Measurements from ENCODE around the gene MAPRE2.

Gene MAPRE2

GRCh38 chr18:35084494-35085449 lies 43.6 kb downstream of the MAPRE2 start:
- no peaks in the 10 kb centered on the region for H3K36me3 ChIP-seq (ENCODE audit: insufficient read depth, low read length)
- no peak overlapping the region for H3K9ac ChIP-seq (ENCODE audit: low read depth, low read length)
- H3K4me3 ChIP-seq (ENCODE audit: low read length), result no peak overlapping the region
- H3K4me2 ChIP-seq (ENCODE audit: low read length), result no peak overlapping the region
- no peaks in the 10 kb centered on the region for H3K27me3 ChIP-seq (ENCODE audit: control insufficient read depth, insufficient read depth, low read length)
- H3K9me3 ChIP-seq (replicated peaks; ENCODE audit: low read length), result no peaks in the 10 kb centered on the region
- H3K4me1 ChIP-seq (ENCODE audit: control insufficient read depth, insufficient read depth, low read length), result peaks cover 6% of the 10 kb centered on the region

GRCh38 chr18:35085450-35086380 lies 44.5 kb downstream of the MAPRE2 start:
- H3K9ac ChIP-seq (ENCODE audit: low read depth, low read length), result no peak overlapping the region
- H3K4me1 ChIP-seq (ENCODE audit: control insufficient read depth, insufficient read depth, low read length), result peaks cover 6% of the 10 kb centered on the region
- no peak overlapping the region for H3K4me3 ChIP-seq (ENCODE audit: low read length)
- no peaks in the 10 kb centered on the region for H3K27me3 ChIP-seq (ENCODE audit: control insufficient read depth, insufficient read depth, low read length)
- no peak overlapping the region for H3K4me2 ChIP-seq (ENCODE audit: low read length)
- H3K9me3 ChIP-seq (replicated peaks; ENCODE audit: low read length), result no peaks in the 10 kb centered on the region
- no peaks in the 10 kb centered on the region for H3K36me3 ChIP-seq (ENCODE audit: insufficient read depth, low read length)

- Histone ChIP-seq H3K9me3 (replicated peaks; ENCODE audit: low read length) (no peaks in the 10 kb centered on the region), H3K27me3 (ENCODE audit: control insufficient read depth, insufficient read depth, low read length) (no peaks in the 10 kb centered on the region), H3K36me3 (ENCODE audit: insufficient read depth, low read length) (no peaks in the 10 kb centered on the region), H3K4me2 (ENCODE audit: low read length) (no peak overlapping the region), H3K9ac (ENCODE audit: low read depth, low read length) (no peak overlapping the region), H3K4me3 (ENCODE audit: low read length) (no peak overlapping the region), H3K4me1 (ENCODE audit: control insufficient read depth, insufficient read depth, low read length) (peaks cover 6% of the 10 kb centered on the region)
These were observed 45.5 kb downstream of the MAPRE2 start for GRCh38 chr18:35086704-35087103.

- H3K4me1 ChIP-seq (ENCODE audit: control insufficient read depth, insufficient read depth, low read length), result peaks cover 6% of the 10 kb centered on the region
These were observed 46.5 kb downstream of the MAPRE2 start for GRCh38 chr18:35087726-35088125.

GRCh38 chr18:35088921-35089320 lies 47.7 kb downstream of the MAPRE2 start:
- Histone ChIP-seq H3K27me3 (ENCODE audit: control insufficient read depth, insufficient read depth, low read length) (no peaks in the 10 kb centered on the region), H3K36me3 (ENCODE audit: insufficient read depth, low read length) (no peaks in the 10 kb centered on the region), H3K4me1 (ENCODE audit: control insufficient read depth, insufficient read depth, low read length) (peaks cover 6% of the 10 kb centered on the region), H3K9me3 (replicated peaks; ENCODE audit: low read length) (no peaks in the 10 kb centered on the region), H3K9ac (ENCODE audit: low read depth, low read length) (no peak overlapping the region), H3K4me3 (ENCODE audit: low read length) (no peak overlapping the region), H3K4me2 (ENCODE audit: low read length) (no peak overlapping the region)

More at GRCh38 chr18:35087726-35088125, 46.5 kb downstream of the MAPRE2 start:
- no peak overlapping the region for H3K9ac ChIP-seq (ENCODE audit: low read depth, low read length)
- H3K36me3 ChIP-seq (ENCODE audit: insufficient read depth, low read length), result no peaks in the 10 kb centered on the region
- no peak overlapping the region for H3K4me2 ChIP-seq (ENCODE audit: low read length)
- H3K4me3 ChIP-seq (ENCODE audit: low read length), result no peak overlapping the region
- no peaks in the 10 kb centered on the region for H3K9me3 ChIP-seq (replicated peaks; ENCODE audit: low read length)
- no peaks in the 10 kb centered on the region for H3K27me3 ChIP-seq (ENCODE audit: control insufficient read depth, insufficient read depth, low read length)

- Histone ChIP-seq H3K27me3 (ENCODE audit: control insufficient read depth, insufficient read depth, low read length) (no peaks in the 10 kb centered on the region), H3K4me2 (ENCODE audit: low read length) (no peak overlapping the region), H3K9ac (ENCODE audit: low read depth, low read length) (no peak overlapping the region), H3K4me3 (ENCODE audit: low read length) (no peak overlapping the region), H3K4me1 (ENCODE audit: control insufficient read depth, insufficient read depth, low read length) (peaks cover 6% of the 10 kb centered on the region), H3K36me3 (ENCODE audit: insufficient read depth, low read length) (no peaks in the 10 kb centered on the region), H3K9me3 (replicated peaks; ENCODE audit: low read length) (no peaks in the 10 kb centered on the region)
These were observed 48.2 kb downstream of the MAPRE2 start for GRCh38 chr18:35089382-35089781.

- Histone ChIP-seq H3K27me3 (ENCODE audit: control insufficient read depth, insufficient read depth, low read length) (no peaks in the 10 kb centered on the region), H3K4me1 (ENCODE audit: control insufficient read depth, insufficient read depth, low read length) (peaks cover 6% of the 10 kb centered on the region), H3K4me2 (ENCODE audit: low read length) (no peak overlapping the region), H3K9ac (ENCODE audit: low read depth, low read length) (no peak overlapping the region), H3K4me3 (ENCODE audit: low read length) (no peak overlapping the region), H3K36me3 (ENCODE audit: insufficient read depth, low read length) (no peaks in the 10 kb centered on the region), H3K9me3 (replicated peaks; ENCODE audit: low read length) (no peaks in the 10 kb centered on the region)
These were observed 48.8 kb downstream of the MAPRE2 start for GRCh38 chr18:35089891-35090550.

GRCh38 chr18:35091841-35092240 lies 50.6 kb downstream of the MAPRE2 start:
- Histone ChIP-seq H3K4me1 (ENCODE audit: control insufficient read depth, insufficient read depth, low read length) (peaks cover 6% of the 10 kb centered on the region), H3K4me3 (ENCODE audit: low read length) (no peak overlapping the region), H3K9me3 (replicated peaks; ENCODE audit: low read length) (no peaks in the 10 kb centered on the region), H3K36me3 (ENCODE audit: insufficient read depth, low read length) (no peaks in the 10 kb centered on the region), H3K27me3 (ENCODE audit: control insufficient read depth, insufficient read depth, low read length) (no peaks in the 10 kb centered on the region), H3K4me2 (ENCODE audit: low read length) (no peak overlapping the region), H3K9ac (ENCODE audit: low read depth, low read length) (no peak overlapping the region)

- H3K4me2 ChIP-seq (ENCODE audit: low read length), result no peak overlapping the region
- H3K9ac ChIP-seq (ENCODE audit: low read depth, low read length), result no peak overlapping the region
- H3K4me1 ChIP-seq (ENCODE audit: control insufficient read depth, insufficient read depth, low read length), result no peaks in the 10 kb centered on the region
- no peaks in the 10 kb centered on the region for H3K36me3 ChIP-seq (ENCODE audit: insufficient read depth, low read length)
- no peaks in the 10 kb centered on the region for H3K9me3 ChIP-seq (replicated peaks; ENCODE audit: low read length)
- H3K4me3 ChIP-seq (ENCODE audit: low read length), result no peak overlapping the region
- H3K27me3 ChIP-seq (ENCODE audit: control insufficient read depth, insufficient read depth, low read length), result no peaks in the 10 kb centered on the region
These were observed 54.9 kb downstream of the MAPRE2 start for GRCh38 chr18:35095983-35096676.

GRCh38 chr18:35096677-35097011 lies 55.4 kb downstream of the MAPRE2 start:
- no peaks in the 10 kb centered on the region for H3K27me3 ChIP-seq (ENCODE audit: control insufficient read depth, insufficient read depth, low read length)
- H3K36me3 ChIP-seq (ENCODE audit: insufficient read depth, low read length), result no peaks in the 10 kb centered on the region
- no peaks in the 10 kb centered on the region for H3K9me3 ChIP-seq (replicated peaks; ENCODE audit: low read length)
- H3K4me2 ChIP-seq (ENCODE audit: low read length), result no peak overlapping the region
- H3K4me1 ChIP-seq (ENCODE audit: control insufficient read depth, insufficient read depth, low read length), result no peaks in the 10 kb centered on the region
- no peak overlapping the region for H3K4me3 ChIP-seq (ENCODE audit: low read length)
- H3K9ac ChIP-seq (ENCODE audit: low read depth, low read length), result no peak overlapping the region

- Histone ChIP-seq H3K4me2 (ENCODE audit: low read length) (no peak overlapping the region), H3K4me1 (ENCODE audit: control insufficient read depth, insufficient read depth, low read length) (no peaks in the 10 kb centered on the region), H3K4me3 (ENCODE audit: low read length) (no peak overlapping the region), H3K9me3 (replicated peaks; ENCODE audit: low read length) (no peaks in the 10 kb centered on the region), H3K36me3 (ENCODE audit: insufficient read depth, low read length) (no peaks in the 10 kb centered on the region), H3K27me3 (ENCODE audit: control insufficient read depth, insufficient read depth, low read length) (no peaks in the 10 kb centered on the region), H3K9ac (ENCODE audit: low read depth, low read length) (no peak overlapping the region)
These were observed 56.0 kb downstream of the MAPRE2 start for GRCh38 chr18:35097195-35097594.

Data from skeletal muscle satellite cell (primary cell).